Left kidney (tissue), 8 donors: Measurements from ENCODE around the gene OR2AT4. TPM values are rescaled to one million over a fixed set of nuclear protein-coding genes. Genes with fewer than 3 reads are reported as not detected.
"Not testable (repeated sequence)": the region's sequence is repeated elsewhere in the genome, so short reads cannot be mapped to it uniquely, and the experiment has no call there.

Source experiments
- DNase-seq: peaks from one replicate; pipeline ENCODE4 v3.0.0-alpha.2; 2013
- long read RNA-seq, 8 donors: transcript quantifications; one replicate each; lab custom pipeline, GENCODE V29; 2026
- polyA plus RNA-seq: library from polyadenylated mRNA; unstranded; fragments of 120-200 nt; gene quantifications from one replicate; pipeline ENCODE4 v1.2.1, GENCODE V29; 2013; ENCODE audit not compliant: insufficient read length

OR2AT4 gene
- polyA plus RNA-seq, result 0.07 TPM
- long read RNA-seq, donor 1, result 0 reads
- long read RNA-seq, donor 2, result 0 reads
- long read RNA-seq, donor 3, result 0 reads
- long read RNA-seq, donor 4, result 0 reads
- long read RNA-seq, donor 5, result 0 reads
- long read RNA-seq, donor 6, result 0 reads
- long read RNA-seq, donor 7, result 0 reads
- long read RNA-seq, donor 8, result 0 reads

GRCh38 chr11:75096456-75097172 lies at the start of gene OR2AT4:
Gene OR2AT4 (minus strand): TSS chr11:75096876.
- no peak for DNase-seq

DNA sequence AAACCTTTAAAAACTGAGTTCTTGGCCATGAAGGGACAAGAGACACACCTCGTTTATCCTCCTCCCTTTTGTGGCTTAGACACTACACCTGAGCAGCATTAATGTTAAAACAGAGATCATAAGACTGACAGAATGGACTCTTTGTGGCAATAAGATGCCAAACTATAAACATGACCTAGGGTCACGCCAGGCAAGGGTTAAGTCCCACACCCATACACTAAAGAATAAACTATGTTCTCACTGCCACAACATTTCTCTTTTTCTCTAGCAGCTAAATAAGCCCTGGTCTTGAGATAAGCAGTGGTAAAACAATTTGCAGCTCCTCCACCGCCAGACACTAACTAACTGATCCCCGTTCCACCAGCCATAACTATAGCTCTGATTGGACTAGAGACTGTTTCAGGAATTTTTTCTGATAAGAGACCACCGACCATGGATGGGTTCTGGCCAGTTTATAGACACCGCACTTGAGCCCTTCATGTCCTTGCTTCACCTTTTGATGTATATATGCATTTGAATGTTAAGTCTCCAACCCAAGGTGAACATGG lies 49.4 kb upstream of the OR2AT4 start:
- DNase-seq, result no peak

- DNase-seq, result no peak
Observed at GRCh38 chr11:75145196-75145971, 48.7 kb upstream of the OR2AT4 start.

GRCh38 chr11:75144716-75145014 lies 48.0 kb upstream of the OR2AT4 start:
- DNase-seq, result no peak

DNA sequence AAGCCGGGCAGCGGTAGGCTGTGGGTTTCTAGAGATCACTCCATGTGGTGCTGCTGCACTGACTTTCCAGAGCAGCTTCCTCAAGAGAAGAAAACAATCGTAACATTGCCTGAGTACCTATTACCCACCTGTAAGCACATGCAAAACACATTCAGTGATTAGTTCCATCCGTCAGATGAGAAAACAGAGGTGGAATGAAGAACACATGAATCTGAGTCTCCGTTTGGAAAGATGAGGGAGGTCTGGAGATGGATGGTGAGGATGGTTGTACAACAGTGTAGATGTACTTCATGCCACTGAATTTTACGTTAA lies 46.7 kb upstream of the OR2AT4 start:
- no peak for DNase-seq

DNA sequence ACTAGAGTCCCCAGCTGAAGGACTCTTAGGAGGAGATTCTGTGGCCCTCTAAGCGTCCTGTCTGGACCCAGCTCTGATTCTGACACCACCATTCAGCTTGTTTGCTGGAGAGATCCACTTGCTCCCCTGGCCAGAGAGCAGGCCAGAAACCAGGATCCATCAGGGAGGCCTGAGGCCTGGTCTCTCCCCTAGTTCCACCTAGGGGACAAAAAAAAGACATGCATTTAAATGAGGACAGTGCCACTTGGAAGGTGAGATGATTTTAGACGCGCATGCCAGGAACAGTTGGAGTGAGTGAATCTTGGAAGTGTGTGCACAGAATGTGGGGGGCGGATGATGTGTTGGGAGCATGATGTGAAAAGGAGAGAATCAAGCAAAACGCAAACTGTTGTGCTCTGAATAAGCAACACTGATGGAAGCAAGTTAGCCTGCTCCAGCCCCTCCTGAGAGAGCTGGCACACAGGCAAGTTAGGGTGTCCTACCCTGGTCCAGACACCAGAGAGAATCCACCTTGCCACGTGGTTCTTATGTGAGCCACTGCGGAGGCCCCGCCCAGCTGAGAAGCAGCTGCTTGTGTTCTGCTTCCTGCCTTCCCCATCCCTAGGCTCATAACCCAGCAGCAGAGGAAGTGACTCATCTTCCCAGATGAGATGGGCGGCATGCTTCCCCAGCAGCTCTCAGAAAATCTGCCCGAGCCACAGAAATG lies 46.2 kb upstream of the OR2AT4 start:
- DNase-seq, result no peak

GRCh38 chr11:75141166-75141565 lies 44.5 kb upstream of the OR2AT4 start:
- DNase-seq, result no peak

DNA sequence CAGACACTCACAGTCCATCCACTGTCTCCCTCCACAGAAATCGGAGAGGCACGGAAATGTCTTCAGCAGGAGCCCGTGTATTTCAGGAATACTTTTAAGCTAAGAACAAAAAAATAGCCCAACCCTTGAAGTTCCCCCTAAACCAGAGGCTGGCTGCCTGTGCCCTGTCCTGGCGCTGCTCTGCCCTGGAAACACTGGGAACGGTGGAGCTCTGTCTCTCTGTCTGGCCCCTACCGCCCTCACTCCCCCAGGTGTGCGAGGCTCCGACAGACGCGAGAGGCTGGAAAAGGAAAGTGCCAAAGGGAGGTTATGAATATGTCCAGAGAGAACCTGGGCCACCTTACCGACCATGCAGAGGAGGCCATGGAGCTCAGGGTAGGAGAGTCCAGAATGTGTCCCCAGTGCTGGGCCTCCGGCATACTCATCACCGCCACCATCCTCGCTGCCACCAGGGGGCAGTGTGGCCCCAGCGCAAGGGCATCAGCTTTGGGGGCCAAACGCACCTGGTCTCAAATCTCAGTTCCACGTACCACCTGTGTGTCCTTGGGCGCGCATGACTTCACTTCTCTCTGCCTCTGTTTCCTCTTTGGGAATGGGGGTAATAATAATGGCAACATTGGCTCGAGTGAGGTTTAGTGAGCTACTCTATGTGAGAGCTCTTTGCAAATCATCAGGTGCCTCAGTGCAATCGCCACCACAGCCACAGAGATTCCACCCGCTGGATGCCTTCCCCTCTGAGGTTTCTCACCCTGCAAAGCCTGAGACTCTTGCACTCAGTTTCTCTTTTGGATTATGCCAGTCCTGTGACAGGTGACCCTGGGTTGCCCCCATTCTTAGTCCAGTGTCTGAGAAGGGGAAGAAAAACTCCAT lies 43.8 kb upstream of the OR2AT4 start:
- DNase-seq, result no peak

- no peak for DNase-seq
Observed at GRCh38 chr11:75135651-75136050, 39.0 kb upstream of the OR2AT4 start.

DNA sequence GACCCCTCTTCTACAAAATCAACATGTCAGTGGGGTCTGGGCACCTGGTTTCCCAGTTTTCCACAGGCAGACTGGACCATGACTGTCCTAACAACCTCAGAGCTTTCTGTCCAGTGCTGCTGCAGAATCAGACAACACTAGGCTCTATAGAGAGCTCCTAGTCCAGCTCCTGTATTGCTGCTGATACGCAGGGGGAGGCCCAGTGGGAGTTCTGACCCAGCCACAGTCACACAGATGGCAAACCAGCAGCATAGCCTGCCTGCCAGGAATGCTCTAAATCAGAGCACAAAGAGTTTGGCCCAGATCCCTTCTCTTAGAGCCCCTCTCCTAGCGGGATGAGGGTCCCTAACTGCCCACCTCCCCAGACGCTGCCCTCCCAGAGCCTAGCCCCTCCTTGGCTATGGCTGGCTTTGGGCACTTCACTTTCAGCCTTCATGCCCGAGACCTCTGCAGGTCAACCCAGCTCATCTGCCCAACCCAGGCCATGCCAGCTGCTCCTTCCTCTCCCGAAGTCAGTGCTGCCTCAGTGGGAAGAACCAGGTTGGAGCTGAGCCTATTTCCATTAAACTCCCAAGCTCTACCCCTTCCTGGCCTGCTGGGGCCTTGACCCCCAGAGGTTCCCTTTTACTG lies 38.5 kb upstream of the OR2AT4 start:
- no peak for DNase-seq

DNA sequence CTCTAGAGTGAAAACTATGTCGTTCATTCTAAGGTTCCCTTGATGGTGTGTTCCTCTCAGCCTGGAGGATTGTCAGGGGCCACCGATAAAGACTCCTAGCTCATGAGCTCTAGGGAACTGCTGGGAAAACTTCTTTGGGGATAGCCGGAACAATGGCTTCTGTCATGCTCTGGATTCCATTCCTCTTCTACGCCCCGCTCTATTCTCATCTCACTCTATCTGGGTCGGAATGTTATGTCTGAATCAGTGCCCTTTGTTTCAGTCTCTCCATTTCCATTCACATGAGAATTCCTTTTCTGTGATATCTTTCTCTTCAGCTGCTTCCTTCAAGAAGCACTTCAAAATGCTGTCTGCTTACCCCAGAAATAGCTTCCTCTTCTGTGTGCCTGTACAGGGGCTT lies 37.3 kb upstream of the OR2AT4 start:
- no peak for DNase-seq

GRCh38 chr11:75132080-75132479 lies 35.4 kb upstream of the OR2AT4 start:
- DNase-seq, result no peak

GRCh38 chr11:75126564-75126963 lies 29.9 kb upstream of the OR2AT4 start:
- DNase-seq, result no peak

DNA sequence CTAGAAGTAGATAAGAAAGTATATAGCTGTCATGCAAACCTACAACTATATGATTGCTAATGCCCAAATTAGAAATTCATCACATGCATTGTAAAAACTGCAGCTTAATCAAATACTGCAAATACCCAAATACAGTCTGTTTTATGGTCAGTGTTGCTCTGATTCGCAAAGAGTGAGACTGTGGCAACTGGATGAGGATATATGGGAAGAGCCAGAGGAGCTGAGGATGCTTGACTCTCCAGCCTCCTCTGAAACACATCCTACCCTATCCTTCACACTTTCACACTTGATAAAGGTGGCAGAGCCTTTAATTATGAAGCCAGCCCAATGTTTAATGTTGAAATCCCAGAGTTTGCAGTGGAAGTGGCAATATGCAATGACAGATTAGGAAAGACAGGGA lies 21.9 kb upstream of the OR2AT4 start:
- no peak for DNase-seq

- no peak for DNase-seq
Observed at GRCh38 chr11:75114465-75114864, 17.8 kb upstream of the OR2AT4 start.

DNA sequence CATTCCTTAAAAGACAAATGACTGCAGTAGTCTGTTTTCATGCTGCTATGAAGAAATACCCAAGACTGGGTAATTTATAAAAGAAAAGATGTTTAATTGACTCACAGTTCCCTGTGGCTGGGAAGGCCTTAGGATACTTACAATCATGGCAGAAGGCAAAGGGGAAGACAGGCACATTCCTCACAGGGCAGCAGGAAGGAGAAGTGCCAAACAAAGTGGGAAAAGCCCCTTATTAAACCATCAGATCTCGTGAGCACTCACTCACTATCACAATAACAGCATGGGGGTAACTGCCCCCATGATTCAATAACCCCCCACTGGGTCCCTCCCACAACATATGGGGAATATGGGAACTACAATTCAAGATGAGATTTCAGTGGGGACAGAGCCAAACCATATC lies 16.4 kb upstream of the OR2AT4 start:
- DNase-seq, result no peak

GRCh38 chr11:75112200-75112599 lies 15.5 kb upstream of the OR2AT4 start:
- no peak for DNase-seq

DNA sequence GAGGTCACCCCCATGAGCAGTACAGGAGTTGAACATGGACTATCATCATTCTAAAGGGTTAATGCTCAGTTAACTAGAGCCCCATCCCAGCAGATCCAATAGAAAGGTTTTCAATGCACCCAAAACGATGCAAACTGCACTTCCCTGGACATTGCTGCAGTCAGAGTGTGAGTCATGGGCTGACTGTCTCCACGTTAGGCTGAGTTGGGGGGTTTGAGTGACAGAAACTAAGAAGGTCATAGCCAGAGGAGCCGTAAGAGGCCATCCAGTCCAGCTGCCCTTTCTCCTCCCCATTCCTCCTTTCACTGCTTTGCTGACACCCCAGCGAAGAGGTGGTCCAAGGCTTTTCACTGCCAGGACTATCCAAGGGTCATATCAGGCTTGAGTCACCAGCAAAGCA lies 10.5 kb upstream of the OR2AT4 start:
- DNase-seq, result no peak

DNA sequence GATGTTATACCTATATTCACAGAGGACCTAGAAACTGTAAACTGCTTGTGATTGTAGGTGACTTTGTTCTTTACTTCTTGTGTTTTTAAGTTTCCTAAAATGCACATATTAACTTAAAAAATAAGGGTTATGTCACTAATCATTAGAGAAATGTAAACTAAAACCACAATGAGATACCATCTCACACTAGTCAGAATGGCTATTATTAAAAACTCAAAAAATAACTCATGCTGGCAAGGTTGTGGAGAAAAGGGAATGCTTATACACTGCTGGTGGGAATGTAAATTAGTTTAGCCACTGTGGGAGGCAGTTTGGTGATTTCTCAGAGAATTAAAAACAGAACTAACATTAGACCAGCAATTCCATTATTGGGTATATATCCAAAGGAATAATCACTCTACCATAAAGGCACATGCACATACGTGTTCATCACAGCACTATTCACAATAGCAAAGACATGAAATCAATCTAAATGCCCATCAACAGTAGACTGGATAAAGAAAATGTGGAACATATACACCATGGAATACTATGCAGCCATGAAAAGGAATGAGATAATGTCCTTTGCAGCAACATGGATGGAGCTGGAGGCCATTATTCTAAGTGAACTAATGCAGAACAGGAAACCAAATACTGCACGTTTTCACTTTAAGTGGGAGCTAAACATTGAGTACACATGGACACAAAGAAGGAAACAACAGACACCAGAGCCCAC lies 9.4 kb upstream of the OR2AT4 start:
- not testable (repeated sequence) for DNase-seq

- no peak for DNase-seq
Observed at GRCh38 chr11:75105462-75105925, 8.8 kb upstream of the OR2AT4 start.
